H1 (cell line): Measurements from ENCODE around the gene RBMS2. TPM values are rescaled to one million over a fixed set of nuclear protein-coding genes. Genes with fewer than 3 reads are reported as not detected.

Experiments used
- CTCF ChIA-PET: fragments of 300-600 bp; sonication (Branson Sonifier 250); formaldehyde crosslinking; loops from one replicate; lab custom pipeline; 2021; ENCODE audit not compliant: partially characterized antibody; lab: Charles Lee
- POLR2A ChIA-PET: fragments of 300-600 bp; sonication (Branson Sonifier 250); formaldehyde crosslinking; loops from one replicate; lab custom pipeline; 2021; ENCODE audit warnings: inconsistent platforms; ENCODE audit not compliant: partially characterized antibody; lab: Charles Lee
- DNase-seq, 2 experiments: peaks; one replicate each; pipeline versions ENCODE4 v3.0.0 to v3.0.0-alpha.2; 2010 to 2022; ENCODE audit warnings: low spot score in 2 of 2, low read depth in 1 of 2, mixed read lengths in 1 of 2
- FAIRE-seq: peaks from 2 replicates; lab custom pipeline; 2011; peaks lifted over from hg19 to GRCh38; lab: Jason Lieb, UNC
- H2AFZ ChIP-seq: 2 replicates; pipeline ENCODE4 v1.8.1; 2012; ENCODE audit warnings: low read length, inconsistent platforms
- H2AK5ac ChIP-seq: 2 replicates; pipeline ENCODE4 v1.6.1; 2013; ENCODE audit warnings: low read depth, low read length
- H2BK120ac ChIP-seq: replicated peaks from 2 replicates; pipeline ENCODE3; 2013; ENCODE audit warnings: low read depth, low read length, inconsistent platforms
- H2BK12ac ChIP-seq: 2 replicates; pipeline ENCODE4 v1.6.1; 2013; ENCODE audit warnings: low read depth, low read length
- H2BK15ac ChIP-seq: 2 replicates; pipeline ENCODE4 v1.6.1; 2013; ENCODE audit warnings: low read length
- H2BK20ac ChIP-seq: 2 replicates; pipeline ENCODE4 v1.6.1; 2013; ENCODE audit warnings: low read length
- H2BK5ac ChIP-seq: 2 replicates; pipeline ENCODE4 v1.6.1; 2013; ENCODE audit warnings: low read depth, low read length
- H3K14ac ChIP-seq: 2 replicates; pipeline ENCODE4 v1.6.1; 2013; ENCODE audit warnings: inconsistent platforms; ENCODE audit not compliant: insufficient read length
- H3K18ac ChIP-seq: 2 replicates; pipeline ENCODE4 v1.6.1; 2013; ENCODE audit warnings: low read length; ENCODE audit errors: extremely low read depth
- H3K23ac ChIP-seq: 2 replicates; pipeline ENCODE4 v1.6.1; 2013; ENCODE audit warnings: inconsistent platforms; ENCODE audit not compliant: insufficient read length
- H3K23me2 ChIP-seq: 2 replicates; pipeline ENCODE4 v1.6.1; 2013; ENCODE audit warnings: low read depth, low read length
- H3K27ac ChIP-seq: 2 replicates; pipeline ENCODE4 v1.6.1; 2011; ENCODE audit warnings: low read depth, low read length, inconsistent platforms
- H3K27me3 ChIP-seq, 4 experiments: replicated peaks in 1 of 4; 1 replicate in 1 of 4; 2 replicates in 3 of 4; pipeline versions ENCODE4 v1.6.1 to v1.8.1; 2011 to 2013; ENCODE audit warnings: low read length in 3 of 4, mild to moderate bottlenecking in 3 of 4, inconsistent platforms in 2 of 4, mixed read lengths in 2 of 4, moderate library complexity in 1 of 4; ENCODE audit not compliant: control insufficient read depth in 3 of 4, insufficient read depth in 3 of 4; ENCODE audit errors: extremely low read depth in 1 of 4
- H3K36me3 ChIP-seq, 4 experiments: 2 replicates each; pipeline versions ENCODE4 v1.6.1 to v1.8.1; 2011 to 2013; ENCODE audit warnings: mild to moderate bottlenecking in 4 of 4, low read length in 3 of 4, moderate library complexity in 2 of 4, control low read depth in 1 of 4, inconsistent platforms in 1 of 4; ENCODE audit not compliant: insufficient read depth in 4 of 4, control insufficient read depth in 2 of 4
- H3K4ac ChIP-seq: replicated peaks from 2 replicates; pipeline ENCODE3; 2013; ENCODE audit warnings: low read length, low read depth, mixed read lengths, inconsistent platforms; ENCODE audit not compliant: insufficient read length
- H3K4me1 ChIP-seq, 4 experiments: replicated peaks in 1 of 4; 1 replicate in 1 of 4; 2 replicates in 3 of 4; pipeline versions ENCODE4 v1.6.1 to v1.8.1; 2011 to 2013; ENCODE audit warnings: low read length in 3 of 4, inconsistent platforms in 2 of 4, mixed read lengths in 1 of 4; ENCODE audit not compliant: insufficient read depth in 4 of 4, control insufficient read depth in 3 of 4
- H3K4me2 ChIP-seq, 2 experiments: 2 replicates each; pipeline versions ENCODE4 v1.6.1 to v1.8.1; 2011 to 2013; ENCODE audit warnings: low read depth in 2 of 2, low read length in 2 of 2, control low read depth in 1 of 2, inconsistent platforms in 1 of 2, mild to moderate bottlenecking in 1 of 2; ENCODE audit not compliant: insufficient read depth in 1 of 2
- H3K4me3 ChIP-seq, 4 experiments: fragments of 200-600, 300-600 bp in 1 of 4; sonication (generic), shearing (Covaris generic), sonication (Bioruptor Twin) in 1 of 4; 2 replicates each; pipeline versions ENCODE4 v1.5.1 to v1.8.1; 2011 to 2016; ENCODE audit warnings: low read length in 4 of 4, low read depth in 3 of 4, control low read depth in 2 of 4, inconsistent platforms in 2 of 4, mild to moderate bottlenecking in 2 of 4, mixed read lengths in 1 of 4, moderate library complexity in 1 of 4; ENCODE audit not compliant: insufficient read depth in 2 of 4; ENCODE audit errors: extremely low read depth in 1 of 4
- H3K56ac ChIP-seq: replicated peaks from 2 replicates; pipeline ENCODE3; 2013; ENCODE audit warnings: low read depth, mild to moderate bottlenecking, mixed read lengths, low read length, inconsistent platforms; ENCODE audit not compliant: insufficient read length
- H3K79me1 ChIP-seq: 2 replicates; pipeline ENCODE4 v1.6.1; 2013; ENCODE audit warnings: low read depth, low read length, control low read depth
- H3K79me2 ChIP-seq, 2 experiments: 2 replicates each; pipeline versions ENCODE4 v1.6.1 to v1.8.1; 2012 to 2013; ENCODE audit warnings: low read length in 2 of 2, mild to moderate bottlenecking in 2 of 2, inconsistent platforms in 1 of 2; ENCODE audit not compliant: insufficient read depth in 2 of 2, control insufficient read depth in 1 of 2
- H3K9ac ChIP-seq, 4 experiments: replicated peaks in 1 of 4; 1 replicate in 1 of 4; 2 replicates in 3 of 4; pipeline versions ENCODE4 v1.6.1 to v1.8.1; 2011 to 2013; ENCODE audit warnings: low read depth in 3 of 4, low read length in 3 of 4, control low read depth in 2 of 4, mild to moderate bottlenecking in 2 of 4, moderate library complexity in 2 of 4, inconsistent platforms in 1 of 4; ENCODE audit errors: extremely low read depth in 1 of 4
- H3K9me3 ChIP-seq, 2 experiments: 2 replicates each; pipeline versions ENCODE4 v1.6.1 to v1.8.1; 2012 to 2013; ENCODE audit warnings: mild to moderate bottlenecking in 2 of 2, moderate library complexity in 2 of 2, control low read depth in 1 of 2, inconsistent platforms in 1 of 2, low read depth in 1 of 2, low read length in 1 of 2, mixed read lengths in 1 of 2; ENCODE audit not compliant: insufficient read depth in 2 of 2
- H4K20me1 ChIP-seq, 2 experiments: replicated peaks in 1 of 2; 2 replicates each; pipeline versions ENCODE3 to v1.8.1; 2011 to 2013; ENCODE audit warnings: inconsistent platforms in 2 of 2, low read length in 2 of 2, mild to moderate bottlenecking in 1 of 2; ENCODE audit not compliant: insufficient read depth in 2 of 2, control insufficient read depth in 1 of 2
- H4K5ac ChIP-seq: 2 replicates; pipeline ENCODE4 v1.6.1; 2013; ENCODE audit warnings: low read length, low read depth, mixed read lengths, inconsistent platforms; ENCODE audit not compliant: insufficient read length
- H4K8ac ChIP-seq: 2 replicates; pipeline ENCODE4 v1.8.0; 2013; ENCODE audit warnings: mild to moderate bottlenecking, moderate library complexity, low read length, inconsistent platforms; ENCODE audit not compliant: insufficient read depth; ENCODE audit errors: extremely low read depth
- H4K91ac ChIP-seq: replicated peaks from 2 replicates; pipeline ENCODE3; 2013; ENCODE audit warnings: low read length, mixed read lengths, inconsistent platforms; ENCODE audit not compliant: insufficient read length
- POU5F1 ChIP-seq: IDR thresholded peaks from 2 replicates; pipeline ENCODE4 v1.6.1; 2011; ENCODE audit warnings: low read depth, mild to moderate bottlenecking, low read length, moderate library complexity
- SIN3A ChIP-seq, 2 experiments: IDR thresholded peaks in 1 of 2; conservative IDR thresholded peaks in 1 of 2; 2 replicates each; pipeline ENCODE4 v1.6.1; 2011 to 2012; ENCODE audit warnings: low read length in 2 of 2, improper control_type of control experiment in 1 of 2, low read depth in 1 of 2, mild to moderate bottlenecking in 1 of 2
- SIRT6 ChIP-seq: IDR thresholded peaks from one replicate; pipeline ENCODE4 v1.7.1; 2012; ENCODE audit warnings: low read length, inconsistent platforms
- SP1 ChIP-seq: IDR thresholded peaks from 2 replicates; pipeline ENCODE4 v1.6.1; 2011; ENCODE audit warnings: low read depth, low read length
- SRF ChIP-seq: IDR thresholded peaks from 2 replicates; pipeline ENCODE4 v1.6.1; 2011; ENCODE audit warnings: mild to moderate bottlenecking, low read depth, low read length, moderate library complexity
- SUZ12 ChIP-seq: fragments of 200-600 bp; sonication (generic); IDR thresholded peaks from 2 replicates; pipeline ENCODE4 v1.6.1; 2012; ENCODE audit warnings: mild to moderate bottlenecking, inconsistent platforms, low read length, moderate library complexity, mixed read lengths
- TAF1 ChIP-seq: IDR thresholded peaks from 2 replicates; pipeline ENCODE4 v1.6.1; 2011; ENCODE audit warnings: mild to moderate bottlenecking, low read depth, low read length
- WGBS, 2 experiments: shearing (Covaris generic) in 1 of 2; methylation state at CpG; one replicate each; pipeline versions ENCODE4 v1.1.6 to v1.1.7; 2013 to 2015; ENCODE audit warnings: low lambda C conversion rate in 2 of 2, mixed read lengths in 2 of 2, inconsistent platforms in 1 of 2, low coverage in 1 of 2, missing lambda C conversion rate in 1 of 2; ENCODE audit not compliant: insufficient replicate concordance in 2 of 2, insufficient coverage in 1 of 2, insufficient read length in 1 of 2; ENCODE audit errors: extremely low coverage in 1 of 2, missing lambda C conversion rate in 1 of 2; 5-methylcytosine and 5-hydroxymethylcytosine counted together
- polyA plus RNA-seq, 7 experiments: library from polyadenylated mRNA; depleted of rRNA in 3 of 7; stranded (reverse) in 5 of 7; unstranded in 2 of 7; fragments of >200 nt in 5 of 7; fragments of 200-250 nt in 2 of 7; gene quantifications; 1 replicate in 5 of 7; 2 replicates in 1 of 7; 4 replicates in 1 of 7; pipeline versions ENCODE4 v1.2.1 to v1.2.3, GENCODE V29; 2011 to 2013; ENCODE audit warnings: missing spikeins in 2 of 7, mixed read lengths in 2 of 7
- total RNA-seq: library from RNA; stranded (reverse); fragmentation: NEBNext Ultra II Directional; extraction: Animal tissue kit (Norgen Biotek cat#: 25700); gene quantifications from 2 replicates; pipeline ENCODE4 v1.2.1, GENCODE V29; 2021
- TF ChIP-seq, protein P1 (sequence below), 3 experiments: IDR thresholded peaks; 1 replicate in 2 of 3; 2 replicates in 1 of 3; pipeline versions ENCODE4 v1.5.1 to v1.6.1; 2011; ENCODE audit warnings: low read length in 3 of 3, mild to moderate bottlenecking in 3 of 3, inconsistent platforms in 2 of 3, low read depth in 1 of 3, moderate library complexity in 1 of 3; ENCODE audit not compliant: insufficient read depth in 1 of 3; ENCODE audit errors: control extremely low read depth in 1 of 3
- TF ChIP-seq, protein P2 (sequence below): IDR thresholded peaks from 2 replicates; pipeline ENCODE4 v1.6.1; 2012; ENCODE audit warnings: inconsistent platforms
- TF ChIP-seq, protein P3 (sequence below): IDR thresholded peaks from 2 replicates; pipeline ENCODE4 v1.6.1; 2011; ENCODE audit warnings: low read length, improper control_type of control experiment

Gene RBMS2
- total and polyA plus RNA-seq, 2 of the 8 experiments (the other 6 are each of a cell fraction or from before 2014, with no cell fraction given) = 9.6 to 31.3 TPM

DNA sequence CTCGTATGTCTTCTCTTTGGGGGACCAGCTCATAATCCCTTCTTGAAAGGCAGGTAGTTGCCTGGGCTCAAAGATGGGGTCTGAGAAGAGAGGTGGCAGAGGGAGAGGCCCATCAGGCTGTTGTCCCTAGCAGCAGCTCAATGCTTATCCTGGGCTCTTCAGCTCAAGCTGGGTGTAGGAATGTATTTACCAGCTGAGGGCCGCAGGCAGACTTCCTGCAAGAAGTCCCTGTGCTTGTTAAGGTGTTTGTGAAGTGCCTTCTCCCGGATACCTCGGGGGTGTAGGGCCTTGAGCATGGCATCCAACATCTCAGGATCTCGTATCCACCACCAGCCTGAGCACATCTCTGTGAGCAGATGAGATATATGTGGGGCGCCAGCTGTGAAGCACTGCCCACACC is 79.1 kb downstream of the RBMS2 start:
- Histone ChIP-seq H3K56ac (no peak overlapping the region), H4K91ac (no peak overlapping the region), H2BK12ac (no peak overlapping the region), H3K23ac (no peak overlapping the region), H2BK120ac (no peak overlapping the region), H4K20me1 (peaks cover 0 to 3% of the 10 kb centered on the region in 2 experiments), H4K5ac (no peak overlapping the region), H3K9me3 (no peaks in the 10 kb centered on the region), H3K4me1 (peaks cover 0 to 6% (median 2%) of the 10 kb centered on the region in 4 experiments; a peak in 2 of 7 replicates), H3K4ac (no peak overlapping the region), H4K8ac (no peak overlapping the region), H2AK5ac (no peak overlapping the region), H3K79me2 (no peaks in the 10 kb centered on the region), H3K36me3 (peaks cover 50 to 85% (median 71%) of the 10 kb centered on the region in 4 experiments), H3K27me3 (no peaks in the 10 kb centered on the region), H3K27ac (no peak overlapping the region), H3K4me3 (no peak overlapping the region), H2BK5ac (no peak overlapping the region), H2BK15ac (no peak overlapping the region), H2BK20ac (no peak overlapping the region), H2AFZ (no peak overlapping the region), H3K14ac (no peak overlapping the region), H3K23me2 (no peaks in the 10 kb centered on the region), H3K79me1 (no peaks in the 10 kb centered on the region), H3K4me2 (no peak overlapping the region), H3K18ac (no peak overlapping the region), H3K9ac (no peak overlapping the region)
- 90% methylated on average over 6 of the region's 6 CpGs; no CpG with 5 or more reads in 1 of the 2 experiments for WGBS, 2 experiments
- ChIA-PET POLR2A (interaction anchor here (1.7 kb wide), 2 partner anchors 9 to 28 kb away, joined by 4 to 5 read pairs; no protein-coding TSS in a partner anchor), CTCF (interaction anchor here (0.6 to 5.0 kb wide), 13 partner anchors 8 to 87 kb away, joined by 3 to 29 read pairs (median 4); partner anchors contain the start of genes BAZ2A and RBMS2)
- FAIRE-seq (no peak), DNase-seq (no peak)
- no peak for TF ChIP-seq SIRT6
- no peak for TF ChIP-seq POU5F1
- TF ChIP-seq, protein P1, sequence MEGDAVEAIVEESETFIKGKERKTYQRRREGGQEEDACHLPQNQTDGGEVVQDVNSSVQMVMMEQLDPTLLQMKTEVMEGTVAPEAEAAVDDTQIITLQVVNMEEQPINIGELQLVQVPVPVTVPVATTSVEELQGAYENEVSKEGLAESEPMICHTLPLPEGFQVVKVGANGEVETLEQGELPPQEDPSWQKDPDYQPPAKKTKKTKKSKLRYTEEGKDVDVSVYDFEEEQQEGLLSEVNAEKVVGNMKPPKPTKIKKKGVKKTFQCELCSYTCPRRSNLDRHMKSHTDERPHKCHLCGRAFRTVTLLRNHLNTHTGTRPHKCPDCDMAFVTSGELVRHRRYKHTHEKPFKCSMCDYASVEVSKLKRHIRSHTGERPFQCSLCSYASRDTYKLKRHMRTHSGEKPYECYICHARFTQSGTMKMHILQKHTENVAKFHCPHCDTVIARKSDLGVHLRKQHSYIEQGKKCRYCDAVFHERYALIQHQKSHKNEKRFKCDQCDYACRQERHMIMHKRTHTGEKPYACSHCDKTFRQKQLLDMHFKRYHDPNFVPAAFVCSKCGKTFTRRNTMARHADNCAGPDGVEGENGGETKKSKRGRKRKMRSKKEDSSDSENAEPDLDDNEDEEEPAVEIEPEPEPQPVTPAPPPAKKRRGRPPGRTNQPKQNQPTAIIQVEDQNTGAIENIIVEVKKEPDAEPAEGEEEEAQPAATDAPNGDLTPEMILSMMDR (IDR thresholded peaks at IDR 0.05; ENCODE audit: control extremely low read depth in 1 of 3, insufficient read depth in 1 of 3, low read depth in 1 of 3, low read length in 3 of 3) = no peak
- TF ChIP-seq, protein P2, sequence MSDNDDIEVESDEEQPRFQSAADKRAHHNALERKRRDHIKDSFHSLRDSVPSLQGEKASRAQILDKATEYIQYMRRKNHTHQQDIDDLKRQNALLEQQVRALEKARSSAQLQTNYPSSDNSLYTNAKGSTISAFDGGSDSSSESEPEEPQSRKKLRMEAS = no peak
- TF ChIP-seq SIN3A (conservative IDR thresholded peaks at IDR 0.05 in 1 of 2, IDR thresholded peaks at IDR 0.05 in 1 of 2; ENCODE audit: low read depth in 1 of 2, low read length in 2 of 2) = no peak
- TF ChIP-seq, protein P3, sequence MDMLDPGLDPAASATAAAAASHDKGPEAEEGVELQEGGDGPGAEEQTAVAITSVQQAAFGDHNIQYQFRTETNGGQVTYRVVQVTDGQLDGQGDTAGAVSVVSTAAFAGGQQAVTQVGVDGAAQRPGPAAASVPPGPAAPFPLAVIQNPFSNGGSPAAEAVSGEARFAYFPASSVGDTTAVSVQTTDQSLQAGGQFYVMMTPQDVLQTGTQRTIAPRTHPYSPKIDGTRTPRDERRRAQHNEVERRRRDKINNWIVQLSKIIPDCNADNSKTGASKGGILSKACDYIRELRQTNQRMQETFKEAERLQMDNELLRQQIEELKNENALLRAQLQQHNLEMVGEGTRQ = no peak
- no peak for TF ChIP-seq SUZ12
- TF ChIP-seq SP1 = no peak
- no peak for TF ChIP-seq TAF1
- TF ChIP-seq SRF = no peak
